SK-N-SH treated with all-trans-retinoic acid at 6 μM for 48 hours (cell line): ENCODE measurements around the gene FGF4.

Experiments used
- POU6F1 ChIP-seq: fragments of 250-450 bp; sonication (Bioruptor Pico); IDR thresholded peaks from 2 replicates; pipeline ENCODE4 v1.8.0; 2021; ENCODE audit warnings: low read depth, mild to moderate bottlenecking, moderate library complexity, borderline replicate concordance
- RARB ChIP-seq: fragments of 250-450 bp; sonication (Bioruptor Pico); IDR thresholded peaks from 2 replicates; pipeline ENCODE4 v1.8.0; 2021; ENCODE audit warnings: mild to moderate bottlenecking, moderate library complexity
- SNAI2 ChIP-seq: fragments of 250-450 bp; sonication (Bioruptor Pico); IDR thresholded peaks from 2 replicates; pipeline ENCODE4 v1.5.0; 2020; ENCODE audit warnings: mild to moderate bottlenecking, moderate library complexity
- ZFP3 ChIP-seq: fragments of 250-450 bp; sonication (Bioruptor Pico); IDR thresholded peaks from 2 replicates; pipeline ENCODE4 v1.5.0; 2020; ENCODE audit warnings: mild to moderate bottlenecking, moderate library complexity
- ZFP30 ChIP-seq: fragments of 450-650 bp; formaldehyde crosslinking; IDR thresholded peaks from 2 replicates; pipeline ENCODE4 v1.5.0; 2022; ENCODE audit warnings: mild to moderate bottlenecking, moderate library complexity

GRCh38 chr11:69807106-69807815 is 32.1 kb upstream of the FGF4 start:
- TF ChIP-seq POU6F1 (no peak), RARB (CRISPR knock-in tag) (no peak), ZFP3 (CRISPR knock-in tag) (no peak), SNAI2 (CRISPR knock-in tag) (no peak), ZFP30 (no peak)
